ENCODE measurements around the gene SUPT4H1.
"Not testable (repeated sequence)": the region's sequence is repeated elsewhere in the genome, so short reads cannot be mapped to it uniquely, and the experiment has no call there.

SUPT4H1 gene
- 0.42 to 1.9 (median 0.79) reads per million in 17 experiments for total RNA-seq

- DNase-seq = peak; percentile 95 to 98 (median 97)
These were observed at the start of gene SUPT4H1 for GRCh38 chr17:58351831-58352595. SUPT4H1 (minus strand) TSS chr17:58352201; CDS start chr17:58352135, 66 bp downstream.

GRCh38 chr17:58401287-58401686 is 49.3 kb upstream of the SUPT4H1 start:
- DNase-seq = no peak

GRCh38 chr17:58400826-58401225 is 48.8 kb upstream of the SUPT4H1 start:
- DNase-seq = no peak

- DNase-seq = no peak
These were observed 48.0 kb upstream of the SUPT4H1 start for GRCh38 chr17:58399974-58400373.

- no peak for DNase-seq
These were observed 46.7 kb upstream of the SUPT4H1 start for GRCh38 chr17:58398574-58399266.

GRCh38 chr17:58397421-58397820 is 45.4 kb upstream of the SUPT4H1 start:
- not testable (repeated sequence) for DNase-seq

- no peak for DNase-seq
These were observed 44.2 kb upstream of the SUPT4H1 start for GRCh38 chr17:58396173-58396572.

- DNase-seq = no peak
These were observed 42.7 kb upstream of the SUPT4H1 start for GRCh38 chr17:58394534-58395223.

GRCh38 chr17:58391302-58391984 is 39.4 kb upstream of the SUPT4H1 start:
- DNase-seq = no peak

- no peak for DNase-seq
These were observed 38.9 kb upstream of the SUPT4H1 start for GRCh38 chr17:58390884-58391283.

GRCh38 chr17:58388302-58389190 is 36.5 kb upstream of the SUPT4H1 start:
- no peak for DNase-seq

GRCh38 chr17:58387834-58388233 is 35.8 kb upstream of the SUPT4H1 start:
- no peak for DNase-seq

- no peak for DNase-seq
These were observed 34.7 kb upstream of the SUPT4H1 start for GRCh38 chr17:58386708-58387107.

GRCh38 chr17:58385359-58385899 is 33.4 kb upstream of the SUPT4H1 start:
- DNase-seq = no peak

GRCh38 chr17:58384897-58385296 is 32.9 kb upstream of the SUPT4H1 start:
- DNase-seq = peak; percentile 8 to 72 (median 46)

- DNase-seq = peak; percentile 27 to 49 (median 42)
These were observed 32.0 kb upstream of the SUPT4H1 start for GRCh38 chr17:58383892-58384462.

GRCh38 chr17:58382872-58383242 is 30.9 kb upstream of the SUPT4H1 start:
- no peak for DNase-seq

GRCh38 chr17:58382108-58382871 is 30.3 kb upstream of the SUPT4H1 start:
- peak in 3 of 4 experiments; percentile 11 to 32 (median 30) for DNase-seq

- DNase-seq = no peak
These were observed 29.4 kb upstream of the SUPT4H1 start for GRCh38 chr17:58381124-58382035.

Data from suppressor macrophage (primary cell).